Activated naive CD4-positive, alpha-beta T cell treated with anti-CD3 and anti-CD28 coated beads, Interleukin-2, amount 50 U/mL, for 24 hours (primary cell): ENCODE results near the gene MAML2.

Experiments
- H3K27ac Mint-ChIP-seq: one replicate; pipeline ENCODE4 v1.8.0; 2021; ENCODE audit warnings: mild to moderate bottlenecking, mixed read lengths
- H3K27me3 Mint-ChIP-seq: one replicate; pipeline ENCODE4 v1.8.0; 2021; ENCODE audit warnings: mixed read lengths
- H3K36me3 Mint-ChIP-seq: one replicate; pipeline ENCODE4 v1.8.0; 2021; ENCODE audit warnings: mixed read lengths
- H3K4me1 Mint-ChIP-seq: one replicate; pipeline ENCODE4 v1.8.0; 2021; ENCODE audit warnings: mixed read lengths
- H3K4me3 Mint-ChIP-seq: one replicate; pipeline ENCODE4 v1.8.0; 2021; ENCODE audit warnings: mild to moderate bottlenecking, mixed read lengths
- H3K9me3 Mint-ChIP-seq: one replicate; pipeline ENCODE4 v1.8.0; 2021; ENCODE audit warnings: mixed read lengths

The MAML2 gene

DNA sequence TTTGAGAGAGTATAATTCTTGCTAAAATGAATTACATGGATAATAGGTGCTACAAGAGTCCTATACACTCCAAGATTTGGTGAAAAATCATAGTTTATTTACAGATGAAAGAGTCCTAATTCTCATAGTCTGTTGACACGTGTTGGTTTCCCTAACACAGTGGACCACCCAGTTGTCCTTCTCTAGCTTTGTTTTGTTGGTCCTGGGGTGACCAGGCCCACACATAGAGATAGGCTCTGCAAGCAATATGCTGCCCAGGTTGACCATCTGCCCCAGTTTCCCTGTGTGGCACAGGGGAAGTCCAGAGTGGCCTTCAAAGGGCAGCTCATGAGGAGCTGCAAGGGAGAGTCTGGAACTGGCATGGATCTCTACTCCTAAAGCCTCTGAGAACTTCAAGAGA lies 184.9 kb downstream of the MAML2 start:
- no peaks in the 10 kb centered on the region for H3K9me3 Mint-ChIP-seq
- peaks cover 16% of the 10 kb centered on the region for H3K36me3 Mint-ChIP-seq
- H3K27me3 Mint-ChIP-seq: no peaks in the 10 kb centered on the region
- H3K4me1 Mint-ChIP-seq: peaks cover 80% of the 10 kb centered on the region
- H3K4me3 Mint-ChIP-seq: peak overlapping the region; percentile 19
- H3K27ac Mint-ChIP-seq: peak overlapping the region; percentile 73

DNA sequence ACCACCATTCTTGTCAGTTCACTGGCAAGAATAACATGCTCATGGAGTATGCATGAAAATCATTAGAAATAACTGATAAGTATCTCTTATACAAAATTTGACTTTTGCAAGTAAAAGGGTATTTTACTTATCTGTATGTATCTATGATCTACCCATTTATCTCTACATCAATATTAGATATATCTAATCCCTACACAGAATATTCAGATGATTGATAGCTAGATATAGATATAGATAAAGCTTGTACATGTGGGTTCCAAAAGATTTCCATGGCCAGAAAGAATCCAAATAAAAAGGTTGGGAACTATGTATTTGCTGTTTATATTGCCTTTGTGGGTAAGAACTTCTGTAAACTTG lies 185.5 kb downstream of the MAML2 start:
- Mint-ChIP-seq H3K36me3 (peaks cover 14% of the 10 kb centered on the region), H3K27me3 (no peaks in the 10 kb centered on the region), H3K4me3 (peak overlapping the region; percentile 8), H3K4me1 (peaks cover 81% of the 10 kb centered on the region), H3K9me3 (no peaks in the 10 kb centered on the region), H3K27ac (peak overlapping the region; percentile 73)

DNA sequence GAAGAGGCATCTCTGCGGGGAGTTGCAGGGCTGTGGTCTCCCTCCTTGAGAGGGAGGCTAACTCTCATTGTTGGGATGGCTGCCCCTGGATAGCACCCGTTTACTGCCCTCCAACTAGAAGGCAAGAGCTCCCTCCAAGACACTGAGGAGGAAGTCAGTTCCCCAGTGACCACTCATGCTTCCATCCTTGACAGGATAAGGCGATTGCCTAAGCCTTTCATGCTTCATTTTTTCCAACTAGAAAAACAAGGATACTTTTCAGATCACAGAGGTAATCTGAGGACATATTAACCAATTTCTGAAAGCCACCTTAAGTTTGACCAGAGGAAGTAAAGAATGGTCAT lies 186.6 kb downstream of the MAML2 start:
- peaks cover 11% of the 10 kb centered on the region for H3K36me3 Mint-ChIP-seq
- H3K27ac Mint-ChIP-seq: peak overlapping the region; percentile 88
- no peaks in the 10 kb centered on the region for H3K27me3 Mint-ChIP-seq
- peaks cover 77% of the 10 kb centered on the region for H3K4me1 Mint-ChIP-seq
- peak overlapping the region; percentile 66 for H3K4me3 Mint-ChIP-seq
- H3K9me3 Mint-ChIP-seq: no peaks in the 10 kb centered on the region

DNA sequence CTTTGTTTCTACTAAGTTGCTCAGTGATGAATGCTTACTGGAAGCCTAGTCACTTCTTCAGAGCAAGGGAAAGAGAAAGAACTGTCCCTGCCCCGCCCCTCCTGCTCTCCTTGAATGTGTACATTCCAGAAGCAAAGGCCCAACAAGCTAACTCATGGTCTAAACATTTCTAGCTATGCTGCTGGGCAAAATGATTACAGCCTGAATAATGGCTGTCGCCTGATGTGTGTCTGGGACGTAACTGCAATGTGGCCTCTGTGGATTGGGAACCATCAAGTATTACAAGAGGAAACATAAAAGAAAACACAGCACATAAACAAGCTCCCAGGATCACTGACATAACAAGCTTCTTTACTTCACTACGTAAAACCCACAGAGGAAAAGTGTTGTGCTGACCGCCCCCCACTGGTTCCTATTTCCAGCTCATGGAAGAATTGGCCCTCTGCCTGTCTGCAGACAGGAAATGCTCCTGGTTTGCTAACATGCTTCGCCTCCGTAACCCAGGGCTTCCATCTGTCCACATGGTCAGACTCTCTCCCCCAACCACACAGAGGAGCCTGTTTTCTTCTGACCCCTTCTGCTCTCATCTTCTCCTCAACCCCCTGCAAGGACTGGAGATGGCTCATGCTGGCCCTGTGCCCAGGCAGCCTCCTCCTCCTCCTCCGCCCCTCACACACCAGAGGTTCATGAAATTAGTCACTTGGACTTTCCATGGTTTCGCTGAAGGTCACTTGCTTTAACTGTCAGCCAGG lies 187.2 kb downstream of the MAML2 start:
- H3K4me3 Mint-ChIP-seq: peak overlapping the region; percentile 66
- no peaks in the 10 kb centered on the region for H3K9me3 Mint-ChIP-seq
- peaks cover 72% of the 10 kb centered on the region for H3K4me1 Mint-ChIP-seq
- no peaks in the 10 kb centered on the region for H3K27me3 Mint-ChIP-seq
- H3K36me3 Mint-ChIP-seq: peaks cover 9% of the 10 kb centered on the region
- H3K27ac Mint-ChIP-seq: peak overlapping the region; percentile 88

DNA sequence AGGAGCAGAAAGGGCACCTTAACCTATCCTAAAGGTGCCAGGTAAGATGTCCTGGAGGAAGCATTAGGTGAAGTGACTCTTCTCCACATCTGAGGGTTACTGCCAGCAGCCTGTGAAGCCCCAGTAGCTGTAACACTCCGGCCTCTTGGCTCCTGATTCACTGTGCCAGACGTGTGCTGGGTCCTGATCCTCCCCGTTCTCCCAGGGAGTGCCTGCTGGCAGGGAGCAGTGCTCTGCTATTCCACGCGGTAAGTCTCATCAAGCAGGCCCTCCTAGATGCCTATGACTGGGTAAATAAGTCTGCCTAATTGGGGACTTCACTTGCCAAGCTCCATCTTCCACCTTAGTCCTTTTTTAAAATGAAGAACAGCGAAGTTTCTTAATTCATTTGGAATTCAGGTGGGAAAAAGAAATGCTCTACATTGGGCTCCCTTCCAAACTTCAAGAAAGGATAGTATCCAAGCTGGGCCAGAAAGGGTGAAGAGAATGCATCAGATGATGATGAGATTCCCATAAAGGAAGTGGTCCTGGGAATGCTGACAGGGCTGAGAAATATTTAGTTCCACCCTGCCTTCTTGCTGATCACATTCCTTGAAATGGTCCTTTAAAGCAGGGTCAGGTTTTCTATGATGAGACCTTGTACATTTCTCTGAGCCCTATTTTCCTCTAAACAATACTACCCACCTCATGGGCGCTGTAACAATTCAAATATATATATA lies 188.0 kb downstream of the MAML2 start:
- Mint-ChIP-seq H3K9me3 (no peaks in the 10 kb centered on the region), H3K4me3 (no peak overlapping the region), H3K27me3 (no peaks in the 10 kb centered on the region), H3K27ac (peak overlapping the region; percentile 85), H3K4me1 (peaks cover 64% of the 10 kb centered on the region), H3K36me3 (peaks cover 9% of the 10 kb centered on the region)

DNA sequence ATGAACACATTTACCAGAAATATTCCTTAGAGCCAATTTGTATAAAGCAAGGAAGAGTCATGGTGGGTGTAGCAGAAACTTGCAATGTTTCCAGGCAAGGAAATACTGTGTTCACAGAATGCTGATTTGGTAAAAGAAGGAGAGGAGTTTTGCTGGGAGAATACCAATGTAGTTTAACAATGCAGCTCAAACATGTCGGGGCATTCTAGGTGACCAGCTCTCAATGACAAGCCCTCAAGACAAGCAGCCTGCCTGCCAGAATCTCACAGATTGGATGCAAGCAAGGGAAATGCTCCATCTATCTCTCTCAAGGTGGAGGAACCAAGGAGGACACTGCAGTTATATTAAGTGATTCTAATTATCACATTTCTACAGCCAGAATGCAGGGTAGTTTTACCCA lies 190.4 kb downstream of the MAML2 start:
- Mint-ChIP-seq H3K27me3 (no peaks in the 10 kb centered on the region), H3K9me3 (no peaks in the 10 kb centered on the region), H3K4me3 (no peak overlapping the region), H3K36me3 (peaks cover 10% of the 10 kb centered on the region), H3K4me1 (peaks cover 59% of the 10 kb centered on the region), H3K27ac (peak overlapping the region; percentile 43)

DNA sequence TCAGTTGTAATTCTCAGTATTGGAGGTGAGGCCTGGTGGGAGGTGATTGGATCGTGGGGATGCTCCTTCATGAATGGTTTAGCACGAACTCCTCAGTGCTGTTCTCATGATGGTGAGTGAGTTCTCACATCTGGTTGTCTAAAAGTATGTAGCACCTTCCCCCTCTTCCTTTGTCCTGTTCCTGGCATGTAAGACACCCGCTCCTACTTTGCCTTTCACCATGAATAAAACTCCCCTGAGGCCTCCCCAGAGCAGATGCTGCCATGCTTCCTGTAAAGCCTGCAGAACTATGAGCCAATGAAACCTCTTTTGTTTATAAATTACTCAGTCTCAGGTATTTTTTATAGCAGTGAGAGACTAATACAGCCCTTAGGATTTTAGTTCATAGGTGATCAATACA lies 191.5 kb downstream of the MAML2 start:
- Mint-ChIP-seq H3K27me3 (no peaks in the 10 kb centered on the region), H3K27ac (no peak overlapping the region), H3K4me1 (peaks cover 57% of the 10 kb centered on the region), H3K4me3 (no peak overlapping the region), H3K36me3 (peaks cover 13% of the 10 kb centered on the region), H3K9me3 (no peaks in the 10 kb centered on the region)

DNA sequence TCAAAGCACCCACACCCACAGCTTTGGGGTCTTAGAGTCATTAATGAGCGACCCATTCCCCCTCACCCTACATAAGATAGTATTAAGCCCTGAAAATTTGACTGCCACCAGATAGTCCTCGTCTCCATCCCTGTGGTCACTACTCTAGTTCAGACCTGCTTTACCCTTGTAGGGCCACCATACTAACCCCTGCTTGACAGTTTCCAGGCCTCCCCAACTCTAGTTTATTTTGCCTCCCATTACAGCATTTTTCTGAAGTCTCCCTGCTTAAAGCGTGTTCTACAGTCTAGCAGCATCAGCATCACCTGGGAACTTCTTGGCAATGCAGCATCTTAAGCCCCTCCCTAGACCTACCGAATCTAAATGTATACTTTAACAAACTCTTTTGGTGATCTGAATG lies 192.4 kb downstream of the MAML2 start:
- Mint-ChIP-seq H3K27ac (no peak overlapping the region), H3K36me3 (peaks cover 14% of the 10 kb centered on the region), H3K27me3 (no peaks in the 10 kb centered on the region), H3K4me1 (peaks cover 53% of the 10 kb centered on the region), H3K4me3 (no peak overlapping the region), H3K9me3 (no peaks in the 10 kb centered on the region)

DNA sequence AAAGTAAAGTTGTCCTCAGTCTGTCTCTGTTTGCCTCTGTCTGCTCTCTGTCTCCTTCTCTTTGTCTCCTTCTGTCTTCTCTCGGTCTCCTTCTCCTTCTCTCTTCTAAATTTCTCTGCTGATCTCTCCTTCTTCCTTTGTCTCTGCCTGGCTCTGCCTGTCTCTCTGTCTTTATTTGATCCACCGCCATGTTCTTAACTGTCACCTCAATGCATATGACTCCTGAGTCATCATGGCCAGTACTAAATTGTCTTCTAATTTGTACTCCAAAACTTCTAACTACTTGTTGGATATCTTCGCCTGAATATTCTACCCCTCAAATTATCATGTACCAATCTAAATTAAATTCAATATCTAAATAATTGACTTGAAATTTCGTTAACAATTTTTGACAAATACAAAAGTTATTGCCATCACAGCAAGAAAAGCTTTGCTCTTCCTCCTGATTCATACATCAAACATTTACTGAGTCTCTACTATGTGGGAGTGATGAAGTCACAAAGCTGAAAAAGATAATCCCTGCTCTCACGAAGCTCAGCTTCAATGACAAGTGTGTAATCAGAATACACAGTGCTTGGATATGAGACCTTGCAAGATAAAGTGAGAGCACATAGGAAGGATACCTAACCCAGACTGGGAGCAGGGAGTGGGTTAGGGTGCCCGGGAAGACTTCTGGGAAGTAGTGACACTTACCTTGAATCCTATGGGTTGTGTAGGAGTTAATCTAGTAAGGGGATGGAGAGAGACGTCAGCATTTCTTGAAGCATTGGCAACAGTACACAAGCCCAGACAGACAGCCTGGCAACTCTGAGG lies 193.0 kb downstream of the MAML2 start:
- Mint-ChIP-seq H3K9me3 (no peaks in the 10 kb centered on the region), H3K36me3 (peaks cover 14% of the 10 kb centered on the region), H3K4me3 (no peak overlapping the region), H3K4me1 (peaks cover 54% of the 10 kb centered on the region), H3K27me3 (no peaks in the 10 kb centered on the region), H3K27ac (no peak overlapping the region)

DNA sequence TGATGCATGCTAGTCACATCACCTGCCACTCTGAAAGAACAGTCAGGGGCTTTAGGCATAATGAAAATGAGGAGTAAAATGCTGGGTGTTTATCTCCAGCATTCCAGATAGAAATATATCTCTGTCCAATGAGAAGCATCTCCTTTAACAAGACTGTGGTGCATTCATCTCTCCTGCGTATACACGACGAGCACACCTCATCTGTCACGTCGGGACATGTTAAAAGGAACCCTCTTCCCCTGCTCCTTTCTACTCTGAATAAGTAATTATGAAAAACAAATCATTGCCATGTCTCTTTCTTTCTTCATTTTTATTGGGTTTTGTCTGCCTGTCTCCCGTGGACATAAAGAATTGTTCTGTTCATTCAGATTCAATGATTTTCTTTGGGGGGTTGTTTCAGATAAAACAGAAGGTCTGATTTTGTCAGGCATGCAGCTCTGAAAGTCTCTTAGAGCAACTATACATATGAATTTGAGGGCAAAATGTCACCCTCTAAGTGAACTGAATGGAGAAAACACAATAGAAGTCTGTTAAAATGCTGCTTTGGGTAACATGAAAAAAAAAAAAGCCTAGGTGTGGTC lies 195.0 kb downstream of the MAML2 start:
- H3K27me3 Mint-ChIP-seq: no peaks in the 10 kb centered on the region
- peaks cover 11% of the 10 kb centered on the region for H3K36me3 Mint-ChIP-seq
- no peaks in the 10 kb centered on the region for H3K9me3 Mint-ChIP-seq
- H3K4me1 Mint-ChIP-seq: peaks cover 60% of the 10 kb centered on the region
- H3K4me3 Mint-ChIP-seq: no peak overlapping the region
- peak overlapping the region; percentile 81 for H3K27ac Mint-ChIP-seq

DNA sequence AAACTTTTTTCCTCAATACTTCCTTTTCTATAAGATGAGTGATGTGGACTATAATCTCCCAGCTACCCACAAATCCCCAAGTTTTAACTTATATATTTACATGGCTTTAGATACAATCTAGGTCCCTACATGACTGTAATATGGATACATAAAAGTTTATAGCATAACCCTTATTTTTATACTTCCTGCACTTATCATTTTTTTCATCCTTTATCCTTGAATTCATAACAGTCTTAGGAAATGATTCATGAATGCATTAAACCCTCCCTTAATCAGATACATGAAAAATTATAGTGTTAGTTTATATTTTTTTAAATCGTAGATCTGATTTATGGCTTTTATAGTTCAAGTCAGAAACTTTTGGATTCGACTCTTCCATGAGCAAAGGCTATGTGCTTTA lies 195.8 kb downstream of the MAML2 start:
- no peak overlapping the region for H3K4me3 Mint-ChIP-seq

DNA sequence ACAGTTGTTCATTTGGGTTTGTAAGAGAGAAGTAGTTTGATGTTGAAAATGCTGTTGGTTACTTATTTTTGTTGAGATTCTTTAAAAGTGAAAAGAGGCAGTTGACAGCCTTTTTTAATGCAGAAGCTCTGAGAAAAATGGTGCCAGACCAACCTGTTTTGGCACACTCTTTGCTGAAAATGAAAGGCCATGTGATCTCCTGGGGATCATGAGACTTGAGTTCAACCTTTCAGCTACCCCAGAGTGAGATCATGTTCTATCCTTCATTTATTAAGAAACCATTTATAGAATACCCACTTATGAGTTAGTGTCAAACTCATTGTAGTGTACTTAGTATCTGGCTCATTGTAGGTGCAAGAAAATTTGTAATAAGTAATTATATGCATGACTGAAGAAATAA lies 196.2 kb downstream of the MAML2 start:
- Mint-ChIP-seq H3K27me3 (no peaks in the 10 kb centered on the region), H3K27ac (peak overlapping the region; percentile 68), H3K9me3 (no peaks in the 10 kb centered on the region), H3K4me3 (no peak overlapping the region), H3K4me1 (peaks cover 63% of the 10 kb centered on the region), H3K36me3 (peaks cover 11% of the 10 kb centered on the region)

More for the DNA sequence above, 195.8 kb downstream of the MAML2 start:
- Mint-ChIP-seq H3K9me3 (no peaks in the 10 kb centered on the region), H3K4me1 (peaks cover 61% of the 10 kb centered on the region), H3K27me3 (no peaks in the 10 kb centered on the region), H3K27ac (peak overlapping the region; percentile 76), H3K36me3 (peaks cover 11% of the 10 kb centered on the region)

DNA sequence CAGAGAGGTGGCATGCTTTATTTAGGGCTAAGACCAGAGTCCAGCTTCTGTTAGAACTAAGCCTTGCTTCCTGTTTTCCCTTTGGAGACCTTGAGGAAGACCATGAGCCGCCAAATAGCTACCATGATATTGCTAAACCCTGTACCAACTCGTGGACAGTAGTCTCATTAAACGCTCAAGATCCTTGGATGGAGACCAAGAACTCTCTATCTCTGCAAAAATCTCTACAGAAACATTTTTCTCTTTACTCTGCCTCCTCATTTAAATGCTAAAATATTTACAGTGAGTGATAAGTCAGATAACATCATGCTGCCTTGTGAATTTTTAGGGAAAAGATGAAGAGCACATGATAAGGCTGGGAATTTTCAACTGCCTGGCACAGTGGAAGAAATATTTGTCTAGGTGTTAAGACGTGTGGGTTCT lies 197.8 kb downstream of the MAML2 start:
- H3K27ac Mint-ChIP-seq: peak overlapping the region; percentile 5
- H3K4me1 Mint-ChIP-seq: peaks cover 79% of the 10 kb centered on the region
- no peaks in the 10 kb centered on the region for H3K27me3 Mint-ChIP-seq

DNA sequence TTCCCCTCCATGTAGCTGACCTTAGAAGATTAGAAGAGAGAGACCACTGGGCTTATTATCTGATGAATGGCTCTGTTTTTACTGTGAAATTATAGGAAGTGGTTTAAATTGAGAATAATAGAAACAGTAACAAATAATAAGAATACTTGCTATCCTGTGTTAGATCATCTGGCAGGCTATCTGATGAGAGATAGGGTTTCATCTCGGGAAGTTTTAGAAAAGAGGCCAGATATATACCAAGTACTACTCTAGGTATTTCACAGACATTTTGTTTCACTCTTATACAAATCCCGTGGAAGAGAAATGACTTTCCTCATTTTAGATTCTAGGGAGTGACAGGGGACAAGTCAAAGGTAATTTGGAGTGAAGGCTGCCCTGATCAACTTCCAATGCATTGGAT lies 198.4 kb downstream of the MAML2 start:
- Mint-ChIP-seq H3K27me3 (no peaks in the 10 kb centered on the region), H3K36me3 (peaks cover 15% of the 10 kb centered on the region), H3K9me3 (no peaks in the 10 kb centered on the region), H3K4me3 (no peak overlapping the region), H3K27ac (no peak overlapping the region), H3K4me1 (peaks cover 85% of the 10 kb centered on the region)

More for the DNA sequence above, 197.8 kb downstream of the MAML2 start:
- peaks cover 14% of the 10 kb centered on the region for H3K36me3 Mint-ChIP-seq
- H3K4me3 Mint-ChIP-seq: no peak overlapping the region
- H3K9me3 Mint-ChIP-seq: no peaks in the 10 kb centered on the region

DNA sequence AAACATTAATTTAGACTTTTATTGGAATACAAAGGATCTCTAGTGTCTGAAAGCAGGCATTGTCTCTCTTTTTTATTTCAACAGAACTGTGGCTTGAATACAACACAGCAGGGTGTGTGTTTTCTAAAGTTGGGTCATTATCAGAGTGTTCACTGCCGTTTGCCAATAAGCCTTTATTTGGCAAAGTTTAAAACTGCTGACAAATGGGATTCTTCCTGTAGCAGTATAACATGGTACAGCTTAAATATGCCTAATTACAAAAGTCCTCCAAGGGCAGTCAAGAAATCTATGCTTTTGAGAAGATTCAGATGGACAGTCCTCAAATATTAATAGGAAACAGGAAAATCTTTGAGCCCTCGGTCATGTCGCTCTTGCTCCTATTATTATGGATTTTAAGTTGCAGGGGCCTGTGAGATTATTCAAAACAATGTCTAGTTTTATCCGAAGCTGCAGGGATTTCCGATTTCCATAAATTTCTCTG lies 199.9 kb downstream of the MAML2 start:
- Mint-ChIP-seq H3K27me3 (no peaks in the 10 kb centered on the region), H3K36me3 (peaks cover 15% of the 10 kb centered on the region), H3K9me3 (no peaks in the 10 kb centered on the region), H3K4me1 (peaks cover 89% of the 10 kb centered on the region), H3K27ac (no peak overlapping the region), H3K4me3 (no peak overlapping the region)
